OCI-LY3 (cell line): ENCODE data around the gene TREH.

Experiments used
- H2AFZ ChIP-seq: fragments of 200-600, 300-600 bp; shearing (Covaris generic); 2 replicates; pipeline ENCODE4 v1.6.0; 2014; ENCODE audit warnings: antibody characterized with exemption, low read depth, low read length
- H3K27ac ChIP-seq: fragments of 200-600, 300-600 bp; sonication (generic); 2 replicates; pipeline ENCODE4 v1.5.1; 2014; ENCODE audit warnings: mild to moderate bottlenecking, low read length, moderate library complexity, mixed read lengths
- H3K27me3 ChIP-seq: fragments of 200-600, 300-600 bp; sonication (generic); 2 replicates; pipeline ENCODE4 v1.6.1; 2014; ENCODE audit warnings: low read depth, low read length, mixed read lengths
- H3K36me3 ChIP-seq: fragments of 200-600, 300-600 bp; sonication (generic); replicated peaks from 2 replicates; pipeline ENCODE3; 2014; ENCODE audit warnings: low read depth, low read length, mixed read lengths
- H3K4me1 ChIP-seq: fragments of 300-600, 200-600 bp; sonication (generic); 2 replicates; pipeline ENCODE4 v1.6.1; 2014; ENCODE audit warnings: low read length, mixed read lengths
- H3K4me2 ChIP-seq: fragments of 200-600, 300-600 bp; sonication (generic); 2 replicates; pipeline ENCODE4 v1.6.1; 2014; ENCODE audit warnings: low read length, mixed read lengths
- H3K4me3 ChIP-seq: fragments of 300-600, 200-600 bp; sonication (generic); 2 replicates; pipeline ENCODE4 v1.5.1; 2014; ENCODE audit warnings: antibody characterized with exemption, mild to moderate bottlenecking, low read length, moderate library complexity
- H3K79me2 ChIP-seq: fragments of 300-600, 200-600 bp; shearing (Covaris generic); 2 replicates; pipeline ENCODE4 v1.6.1; 2014; ENCODE audit warnings: mild to moderate bottlenecking, low read length, mixed read lengths
- H3K9ac ChIP-seq: fragments of 300-600, 200-600 bp; shearing (Covaris generic); 2 replicates; pipeline ENCODE4 v1.6.0; 2014; ENCODE audit warnings: mild to moderate bottlenecking, low read length, moderate library complexity
- H3K9me3 ChIP-seq: fragments of 200-600, 300-600 bp; shearing (Covaris generic); 2 replicates; pipeline ENCODE4 v1.6.1; 2014; ENCODE audit warnings: low read length, mixed read lengths; ENCODE audit not compliant: insufficient read depth
- H4K20me1 ChIP-seq: fragments of 200-600, 300-600 bp; sonication (generic); 2 replicates; pipeline ENCODE4 v1.6.1; 2016; ENCODE audit warnings: low read length, mixed read lengths; ENCODE audit not compliant: insufficient read depth
- CTCF ChIP-seq: fragments of 200-600, 300-600 bp; sonication (generic); IDR thresholded peaks from 2 replicates; pipeline ENCODE4 v1.5.1; 2014; ENCODE audit warnings: antibody characterized with exemption, low read length, low read depth
- EZH2phosphoT487 ChIP-seq: fragments of 200-600 bp; shearing (Covaris generic); IDR thresholded peaks from 2 replicates; pipeline ENCODE4 v1.6.1; 2018; ENCODE audit warnings: antibody characterized with exemption, mixed run types, low read depth

TREH gene

GRCh38 chr11:118641397-118642019, 37.9 kb downstream of the TREH start:
- Histone ChIP-seq H3K36me3 (no peaks in the 10 kb centered on the region), H2AFZ (no peak overlapping the region), H3K4me3 (no peak overlapping the region), H3K9me3 (no peaks in the 10 kb centered on the region), H3K4me2 (no peak overlapping the region), H3K27ac (no peak overlapping the region), H3K27me3 (no peaks in the 10 kb centered on the region; the same call in 1 of the 2 replicates), H4K20me1 (no peaks in the 10 kb centered on the region), H3K9ac (no peak overlapping the region), H3K79me2 (no peaks in the 10 kb centered on the region), H3K4me1 (no peaks in the 10 kb centered on the region)
- TF ChIP-seq CTCF: no peak

- H3K4me2 ChIP-seq: no peak overlapping the region
- H2AFZ ChIP-seq: no peak overlapping the region
- no peaks in the 10 kb centered on the region for H3K9me3 ChIP-seq
- H3K27ac ChIP-seq: no peak overlapping the region
- no peaks in the 10 kb centered on the region for H4K20me1 ChIP-seq
- no peaks in the 10 kb centered on the region for H3K79me2 ChIP-seq
- H3K36me3 ChIP-seq: no peaks in the 10 kb centered on the region
- TF ChIP-seq EZH2phosphoT487 (no peak), CTCF (no peak)
- H3K9ac ChIP-seq: no peak overlapping the region
- no peak overlapping the region for H3K4me3 ChIP-seq
- H3K27me3 ChIP-seq: no peaks in the 10 kb centered on the region; the same call in 1 of the 2 replicates
- H3K4me1 ChIP-seq: no peaks in the 10 kb centered on the region
Observed at GRCh38 chr11:118640332-118641154, 38.9 kb downstream of the TREH start.

GRCh38 chr11:118639899-118640298, 39.6 kb downstream of the TREH start:
- H3K27me3 ChIP-seq: no peaks in the 10 kb centered on the region; the same call in 1 of the 2 replicates
- H4K20me1 ChIP-seq: no peaks in the 10 kb centered on the region
- H3K79me2 ChIP-seq: no peaks in the 10 kb centered on the region
- no peak overlapping the region for H3K4me2 ChIP-seq
- H3K4me3 ChIP-seq: no peak overlapping the region
- TF ChIP-seq CTCF (no peak), EZH2phosphoT487 (no peak)
- no peaks in the 10 kb centered on the region for H3K9me3 ChIP-seq
- H3K36me3 ChIP-seq: no peaks in the 10 kb centered on the region
- H3K27ac ChIP-seq: no peak overlapping the region
- no peak overlapping the region for H2AFZ ChIP-seq
- no peaks in the 10 kb centered on the region for H3K4me1 ChIP-seq
- no peak overlapping the region for H3K9ac ChIP-seq

- Histone ChIP-seq H2AFZ (no peak overlapping the region), H3K27ac (no peak overlapping the region), H3K4me2 (no peak overlapping the region), H3K36me3 (no peaks in the 10 kb centered on the region), H3K9ac (no peak overlapping the region), H3K4me3 (no peak overlapping the region), H3K27me3 (no peaks in the 10 kb centered on the region; the same call in 1 of the 2 replicates), H3K79me2 (no peaks in the 10 kb centered on the region), H4K20me1 (no peaks in the 10 kb centered on the region), H3K9me3 (no peaks in the 10 kb centered on the region), H3K4me1 (no peaks in the 10 kb centered on the region)
- TF ChIP-seq EZH2phosphoT487 (no peak), CTCF (no peak)
Observed at GRCh38 chr11:118638726-118639125, 40.7 kb downstream of the TREH start.
